ENCODE results near the gene SLC16A12.
"Not testable (repeated sequence)": the region's sequence is repeated elsewhere in the genome, so short reads cannot be mapped to it uniquely, and the experiment has no call there.

SLC16A12 gene

GRCh38 chr10:89444819-89445218 is 90.6 kb downstream of the SLC16A12 start:
- H3K9me3 ChIP-seq (ENCODE audit: control insufficient read depth, insufficient read depth, low read length); H3K27ac ChIP-seq (ENCODE audit: low read depth, low read length); H3K36me3 ChIP-seq (ENCODE audit: control insufficient read depth, insufficient read depth, low read length); H3K9ac ChIP-seq (ENCODE audit: low read depth, low read length); H3K4me3 ChIP-seq (ENCODE audit: low read depth, low read length); H3K4me1 ChIP-seq (ENCODE audit: control insufficient read depth, insufficient read depth, low read length); H3K27me3 ChIP-seq (ENCODE audit: control insufficient read depth, insufficient read depth, low read length): not testable (repeated sequence)

- Histone ChIP-seq H3K9ac (ENCODE audit: low read depth, low read length) (no peak overlapping the region), H3K27me3 (ENCODE audit: control insufficient read depth, insufficient read depth, low read length) (no peaks in the 10 kb centered on the region), H3K4me3 (ENCODE audit: low read depth, low read length) (no peak overlapping the region), H3K9me3 (ENCODE audit: control insufficient read depth, insufficient read depth, low read length) (no peaks in the 10 kb centered on the region), H3K36me3 (ENCODE audit: control insufficient read depth, insufficient read depth, low read length) (no peaks in the 10 kb centered on the region), H3K4me1 (ENCODE audit: control insufficient read depth, insufficient read depth, low read length) (no peaks in the 10 kb centered on the region), H3K27ac (ENCODE audit: low read depth, low read length) (no peak overlapping the region)
Measured at GRCh38 chr10:89442289-89442688, 93.1 kb downstream of the SLC16A12 start.

DNA sequence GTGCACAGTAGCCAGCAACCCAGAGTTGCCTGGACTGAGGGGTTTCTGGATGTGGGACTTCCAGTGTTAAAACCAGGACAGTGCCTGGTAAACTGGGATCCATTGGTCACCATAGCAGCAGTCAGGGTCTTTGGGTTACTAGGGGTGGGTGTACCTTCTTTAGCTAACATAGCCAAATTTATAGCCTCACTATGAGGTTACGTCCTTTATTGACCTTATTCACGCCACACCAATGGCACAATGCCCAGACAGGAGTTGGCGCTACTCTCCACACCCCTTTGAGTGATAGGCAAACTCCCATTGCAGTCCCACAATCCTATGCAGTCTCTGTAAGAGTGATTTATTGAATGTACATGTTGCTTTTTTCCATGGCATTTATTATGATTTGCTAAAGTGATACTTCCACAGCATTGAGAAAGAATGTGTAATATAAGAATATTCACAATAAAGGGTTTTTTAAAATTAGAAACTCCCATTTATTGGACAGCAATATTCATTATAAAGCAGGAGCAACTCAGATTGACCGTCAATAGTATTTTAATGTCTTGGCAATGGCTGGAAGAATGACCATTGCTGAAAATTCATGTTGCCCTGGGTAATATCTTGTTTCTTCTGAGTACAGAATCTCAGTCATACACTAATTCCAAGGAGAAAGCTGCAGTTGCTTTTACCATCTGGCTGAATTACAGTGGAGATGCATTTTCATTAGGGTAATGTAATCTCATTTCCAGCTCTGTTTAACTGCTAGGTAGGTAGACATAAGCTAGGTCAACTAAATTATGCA is 95.0 kb downstream of the SLC16A12 start:
- H3K4me3 ChIP-seq (ENCODE audit: low read depth, low read length): no peak overlapping the region
- no peak overlapping the region for H3K9ac ChIP-seq (ENCODE audit: low read depth, low read length)
- H3K4me1 ChIP-seq (ENCODE audit: control insufficient read depth, insufficient read depth, low read length): no peaks in the 10 kb centered on the region
- H3K36me3 ChIP-seq (ENCODE audit: control insufficient read depth, insufficient read depth, low read length): no peaks in the 10 kb centered on the region
- no peaks in the 10 kb centered on the region for H3K9me3 ChIP-seq (ENCODE audit: control insufficient read depth, insufficient read depth, low read length)
- no peak overlapping the region for H3K27ac ChIP-seq (ENCODE audit: low read depth, low read length)
- H3K27me3 ChIP-seq (ENCODE audit: control insufficient read depth, insufficient read depth, low read length): no peaks in the 10 kb centered on the region

DNA sequence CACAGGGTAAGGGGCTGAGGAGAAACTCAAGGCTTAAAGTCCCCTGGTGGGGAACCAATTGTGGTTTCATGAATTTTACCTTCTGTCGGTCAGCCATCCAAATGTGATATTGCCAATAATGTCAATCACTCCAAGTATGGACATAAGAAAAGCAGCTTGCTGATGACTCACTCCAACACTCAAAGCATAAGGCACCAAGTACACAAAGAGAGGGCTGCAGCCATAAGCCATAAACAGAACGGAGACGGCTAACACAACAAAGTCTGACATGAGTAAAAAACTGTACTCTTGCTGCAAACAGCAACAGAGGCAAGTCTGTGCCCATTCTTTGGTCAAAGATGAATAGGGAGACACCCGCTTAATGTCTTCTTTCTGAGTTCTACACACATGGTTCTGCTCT is 96.9 kb downstream of the SLC16A12 start:
- H3K9ac ChIP-seq (ENCODE audit: low read depth, low read length): no peak overlapping the region
- no peaks in the 10 kb centered on the region for H3K36me3 ChIP-seq (ENCODE audit: control insufficient read depth, insufficient read depth, low read length)
- H3K4me3 ChIP-seq (ENCODE audit: low read depth, low read length): no peak overlapping the region
- no peak overlapping the region for H3K27ac ChIP-seq (ENCODE audit: low read depth, low read length)
- H3K4me1 ChIP-seq (ENCODE audit: control insufficient read depth, insufficient read depth, low read length): no peaks in the 10 kb centered on the region
- no peaks in the 10 kb centered on the region for H3K9me3 ChIP-seq (ENCODE audit: control insufficient read depth, insufficient read depth, low read length)
- H3K27me3 ChIP-seq (ENCODE audit: control insufficient read depth, insufficient read depth, low read length): no peaks in the 10 kb centered on the region

GRCh38 chr10:89431977-89432376 is 103.4 kb downstream of the SLC16A12 start:
- H3K27ac ChIP-seq (ENCODE audit: low read depth, low read length): no peak overlapping the region
- H3K4me1 ChIP-seq (ENCODE audit: control insufficient read depth, insufficient read depth, low read length): peaks cover 16% of the 10 kb centered on the region
- H3K9ac ChIP-seq (ENCODE audit: low read depth, low read length): no peak overlapping the region
- H3K36me3 ChIP-seq (ENCODE audit: control insufficient read depth, insufficient read depth, low read length): no peaks in the 10 kb centered on the region
- no peaks in the 10 kb centered on the region for H3K9me3 ChIP-seq (ENCODE audit: control insufficient read depth, insufficient read depth, low read length)
- no peak overlapping the region for H3K4me3 ChIP-seq (ENCODE audit: low read depth, low read length)
- no peaks in the 10 kb centered on the region for H3K27me3 ChIP-seq (ENCODE audit: control insufficient read depth, insufficient read depth, low read length)

DNA sequence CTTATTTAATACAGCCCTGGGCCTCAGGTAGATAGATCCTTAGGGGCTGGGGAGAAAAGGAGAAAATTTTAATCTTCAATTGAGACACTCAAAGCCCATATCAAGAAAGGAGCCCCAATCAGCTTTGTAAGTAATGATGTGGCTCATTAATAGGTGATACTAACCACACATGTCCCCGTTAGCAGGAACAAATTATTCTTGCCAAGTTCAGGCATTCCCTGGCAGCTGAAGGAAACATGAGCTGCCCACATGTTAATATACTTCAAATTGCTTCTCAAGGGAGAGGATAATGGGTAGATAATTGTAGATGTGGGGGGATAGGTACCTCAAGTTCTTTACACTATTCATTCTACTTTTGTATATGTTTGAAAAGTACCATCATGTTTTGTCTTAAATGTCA is 106.5 kb downstream of the SLC16A12 start:
- Histone ChIP-seq H3K36me3 (ENCODE audit: control insufficient read depth, insufficient read depth, low read length) (no peaks in the 10 kb centered on the region), H3K27ac (ENCODE audit: low read depth, low read length) (no peak overlapping the region), H3K9me3 (ENCODE audit: control insufficient read depth, insufficient read depth, low read length) (no peaks in the 10 kb centered on the region), H3K9ac (ENCODE audit: low read depth, low read length) (no peak overlapping the region), H3K27me3 (ENCODE audit: control insufficient read depth, insufficient read depth, low read length) (no peaks in the 10 kb centered on the region), H3K4me3 (ENCODE audit: low read depth, low read length) (no peak overlapping the region), H3K4me1 (ENCODE audit: control insufficient read depth, insufficient read depth, low read length) (peaks cover 16% of the 10 kb centered on the region)

GRCh38 chr10:89427629-89428028 is 107.8 kb downstream of the SLC16A12 start:
- Histone ChIP-seq H3K27ac (ENCODE audit: low read depth, low read length) (no peak overlapping the region), H3K9ac (ENCODE audit: low read depth, low read length) (no peak overlapping the region), H3K27me3 (ENCODE audit: control insufficient read depth, insufficient read depth, low read length) (no peaks in the 10 kb centered on the region)

GRCh38 chr10:89426230-89426868 is 109.0 kb downstream of the SLC16A12 start:
- H3K27me3 ChIP-seq (ENCODE audit: control insufficient read depth, insufficient read depth, low read length): no peaks in the 10 kb centered on the region
- no peak overlapping the region for H3K27ac ChIP-seq (ENCODE audit: low read depth, low read length)

More at GRCh38 chr10:89427629-89428028, 107.8 kb downstream of the SLC16A12 start:
- no peaks in the 10 kb centered on the region for H3K36me3 ChIP-seq (ENCODE audit: control insufficient read depth, insufficient read depth, low read length)
- H3K9me3 ChIP-seq (ENCODE audit: control insufficient read depth, insufficient read depth, low read length): no peaks in the 10 kb centered on the region
- H3K4me3 ChIP-seq (ENCODE audit: low read depth, low read length): no peak overlapping the region
- H3K4me1 ChIP-seq (ENCODE audit: control insufficient read depth, insufficient read depth, low read length): peaks cover 16% of the 10 kb centered on the region

GRCh38 chr10:89425000-89425399 is 110.4 kb downstream of the SLC16A12 start:
- Histone ChIP-seq H3K9ac (ENCODE audit: low read depth, low read length) (no peak overlapping the region), H3K27ac (ENCODE audit: low read depth, low read length) (no peak overlapping the region), H3K36me3 (ENCODE audit: control insufficient read depth, insufficient read depth, low read length) (no peaks in the 10 kb centered on the region), H3K4me3 (ENCODE audit: low read depth, low read length) (no peak overlapping the region), H3K27me3 (ENCODE audit: control insufficient read depth, insufficient read depth, low read length) (no peaks in the 10 kb centered on the region), H3K9me3 (ENCODE audit: control insufficient read depth, insufficient read depth, low read length) (no peaks in the 10 kb centered on the region), H3K4me1 (ENCODE audit: control insufficient read depth, insufficient read depth, low read length) (peaks cover 16% of the 10 kb centered on the region)

More at GRCh38 chr10:89426230-89426868, 109.0 kb downstream of the SLC16A12 start:
- H3K4me1 ChIP-seq (ENCODE audit: control insufficient read depth, insufficient read depth, low read length): peaks cover 16% of the 10 kb centered on the region
- H3K4me3 ChIP-seq (ENCODE audit: low read depth, low read length): no peak overlapping the region
- H3K9ac ChIP-seq (ENCODE audit: low read depth, low read length): no peak overlapping the region
- H3K36me3 ChIP-seq (ENCODE audit: control insufficient read depth, insufficient read depth, low read length): no peaks in the 10 kb centered on the region
- H3K9me3 ChIP-seq (ENCODE audit: control insufficient read depth, insufficient read depth, low read length): no peaks in the 10 kb centered on the region

DNA sequence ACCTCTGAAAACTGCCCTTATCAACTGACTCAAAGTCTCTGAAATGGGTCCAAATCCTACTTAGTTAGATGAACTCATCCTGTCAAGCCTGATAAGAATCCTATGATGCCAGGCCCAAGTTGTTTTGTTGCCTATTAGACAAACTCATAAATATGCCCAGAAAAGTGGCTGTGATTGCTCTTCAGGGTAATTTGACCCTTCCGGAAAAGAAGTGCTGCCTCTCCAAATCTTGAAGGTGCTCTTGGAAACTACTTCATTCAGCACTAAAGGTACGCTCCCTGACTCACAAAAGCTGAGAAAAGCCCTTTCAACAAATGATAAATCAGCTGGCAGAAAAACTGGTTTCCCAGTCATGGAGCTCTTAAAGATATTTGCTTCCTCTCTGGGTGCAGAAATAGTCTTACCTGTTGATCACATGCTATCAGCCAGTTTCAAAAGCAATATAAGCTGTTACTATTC is 114.3 kb downstream of the SLC16A12 start:
- Histone ChIP-seq H3K4me1 (ENCODE audit: control insufficient read depth, insufficient read depth, low read length) (peaks cover 16% of the 10 kb centered on the region), H3K9ac (ENCODE audit: low read depth, low read length) (no peak overlapping the region), H3K4me3 (ENCODE audit: low read depth, low read length) (no peak overlapping the region)

DNA sequence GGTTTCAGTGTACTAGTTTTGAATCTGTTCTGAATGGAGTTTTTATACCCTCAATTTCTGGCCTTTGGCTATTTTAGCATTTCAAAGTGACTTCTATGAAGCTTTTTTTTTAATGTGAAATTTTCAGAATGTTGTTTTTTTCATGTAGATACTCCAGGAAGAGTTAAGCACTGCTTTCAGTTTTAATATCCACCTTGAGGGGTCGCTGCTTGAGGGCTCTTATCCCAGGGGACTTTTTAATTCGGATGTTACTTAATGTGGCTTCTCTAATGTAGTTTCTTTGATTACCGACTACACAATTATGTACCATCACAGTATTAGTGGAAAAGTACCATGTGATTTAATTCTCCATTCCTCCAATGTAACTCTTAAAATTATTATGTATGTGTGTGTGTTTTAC is 115.8 kb downstream of the SLC16A12 start:
- no peak overlapping the region for H3K9ac ChIP-seq (ENCODE audit: low read depth, low read length)
- H3K27ac ChIP-seq (ENCODE audit: low read depth, low read length): no peak overlapping the region
- H3K36me3 ChIP-seq (ENCODE audit: control insufficient read depth, insufficient read depth, low read length): no peaks in the 10 kb centered on the region
- H3K27me3 ChIP-seq (ENCODE audit: control insufficient read depth, insufficient read depth, low read length): peaks cover 20% of the 10 kb centered on the region
- peaks cover 16% of the 10 kb centered on the region for H3K4me1 ChIP-seq (ENCODE audit: control insufficient read depth, insufficient read depth, low read length)
- H3K9me3 ChIP-seq (ENCODE audit: control insufficient read depth, insufficient read depth, low read length): no peaks in the 10 kb centered on the region
- no peak overlapping the region for H3K4me3 ChIP-seq (ENCODE audit: low read depth, low read length)

More for the DNA sequence above, 114.3 kb downstream of the SLC16A12 start:
- Histone ChIP-seq H3K27me3 (ENCODE audit: control insufficient read depth, insufficient read depth, low read length) (peaks cover 6% of the 10 kb centered on the region), H3K9me3 (ENCODE audit: control insufficient read depth, insufficient read depth, low read length) (no peaks in the 10 kb centered on the region), H3K36me3 (ENCODE audit: control insufficient read depth, insufficient read depth, low read length) (no peaks in the 10 kb centered on the region), H3K27ac (ENCODE audit: low read depth, low read length) (no peak overlapping the region)
